GM20431 (cell line): ENCODE results near the gene KRT16.
"Not testable (repeated sequence)": the region's sequence is repeated elsewhere in the genome, so short reads cannot be mapped to it uniquely, and the experiment has no call there.

ENCODE experiments used
- in situ Hi-C: fragments of 300-500 bp; cut with MseI, MboI; formaldehyde crosslinking; loops from one replicate; pipeline ENCODE4 v1.15.0; 2020; ENCODE audit warnings: low sequenced_read_pairs; ENCODE audit not compliant: unreplicated experiment

KRT16 gene

DNA sequence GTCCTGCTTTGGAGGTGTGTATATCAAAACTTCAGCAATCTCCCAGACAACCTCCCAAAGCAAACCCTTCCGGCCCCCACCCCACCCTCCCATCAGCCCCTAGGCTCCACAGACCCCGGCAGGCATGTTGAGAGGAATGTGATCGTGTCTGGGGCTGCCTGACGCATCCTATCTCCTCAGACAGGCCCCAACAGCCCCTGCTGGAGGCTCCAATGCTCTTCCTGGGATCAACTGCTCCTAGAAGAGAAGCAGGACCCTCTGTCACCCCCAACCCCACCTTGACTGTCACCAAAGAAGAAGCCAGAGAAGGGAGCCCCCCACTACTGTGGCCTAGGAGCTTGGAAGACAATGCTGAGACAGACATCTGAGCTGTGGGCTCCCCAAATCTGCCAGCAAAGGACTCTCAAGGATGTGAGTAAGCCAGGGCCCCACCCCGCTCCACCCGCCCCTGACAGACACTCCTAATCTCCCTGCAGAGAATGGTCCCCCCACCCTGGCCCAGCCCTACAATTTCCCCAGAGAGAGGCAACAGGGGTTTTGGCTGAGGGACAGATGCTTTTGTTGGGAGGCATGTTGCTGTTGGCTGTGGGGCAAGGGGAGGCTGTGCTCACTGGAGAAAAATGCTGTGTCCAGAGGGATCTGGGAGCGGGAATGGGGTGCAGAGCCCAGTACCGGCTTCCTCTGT is 24.3 kb downstream of the KRT16 start:
- in situ Hi-C loops, result no loop called here

DNA sequence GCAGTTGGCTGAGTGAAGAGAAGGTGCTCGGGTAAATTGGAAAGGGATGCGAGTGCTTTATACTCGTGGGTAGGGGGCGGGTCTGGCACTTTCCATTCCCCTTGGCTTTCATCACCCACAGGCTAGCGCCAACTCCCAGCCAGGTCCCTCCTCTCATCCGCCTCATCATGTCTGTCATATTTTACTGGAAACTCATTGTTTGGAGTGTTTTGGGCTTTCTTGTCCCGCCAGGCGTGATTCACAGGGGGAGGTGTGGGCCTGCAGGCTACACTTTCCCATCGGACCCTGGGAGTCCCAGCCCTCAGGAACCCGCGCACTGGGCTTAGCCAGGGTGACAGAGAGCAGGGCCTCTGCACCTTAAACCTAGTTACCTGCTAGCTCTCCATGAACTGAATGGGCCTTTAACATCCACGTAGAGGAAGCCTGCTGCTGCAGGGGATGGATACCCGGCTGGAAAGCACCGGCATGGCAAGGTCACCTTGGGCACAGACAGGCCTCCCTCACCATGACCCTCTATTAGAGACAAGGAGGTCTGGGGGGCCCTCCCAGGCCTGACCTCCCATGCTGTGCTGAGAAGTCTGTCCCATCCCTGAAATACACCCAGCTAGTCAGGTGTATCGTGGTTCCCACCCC is 25.6 kb downstream of the KRT16 start, which contains the start of gene KRT14:
Gene KRT14 (minus strand): TSS at position 33 of the 633 bp plus-strand sequence. CDS start 61 bp downstream, outside the sequence.
- in situ Hi-C loops, result no loop called here

DNA sequence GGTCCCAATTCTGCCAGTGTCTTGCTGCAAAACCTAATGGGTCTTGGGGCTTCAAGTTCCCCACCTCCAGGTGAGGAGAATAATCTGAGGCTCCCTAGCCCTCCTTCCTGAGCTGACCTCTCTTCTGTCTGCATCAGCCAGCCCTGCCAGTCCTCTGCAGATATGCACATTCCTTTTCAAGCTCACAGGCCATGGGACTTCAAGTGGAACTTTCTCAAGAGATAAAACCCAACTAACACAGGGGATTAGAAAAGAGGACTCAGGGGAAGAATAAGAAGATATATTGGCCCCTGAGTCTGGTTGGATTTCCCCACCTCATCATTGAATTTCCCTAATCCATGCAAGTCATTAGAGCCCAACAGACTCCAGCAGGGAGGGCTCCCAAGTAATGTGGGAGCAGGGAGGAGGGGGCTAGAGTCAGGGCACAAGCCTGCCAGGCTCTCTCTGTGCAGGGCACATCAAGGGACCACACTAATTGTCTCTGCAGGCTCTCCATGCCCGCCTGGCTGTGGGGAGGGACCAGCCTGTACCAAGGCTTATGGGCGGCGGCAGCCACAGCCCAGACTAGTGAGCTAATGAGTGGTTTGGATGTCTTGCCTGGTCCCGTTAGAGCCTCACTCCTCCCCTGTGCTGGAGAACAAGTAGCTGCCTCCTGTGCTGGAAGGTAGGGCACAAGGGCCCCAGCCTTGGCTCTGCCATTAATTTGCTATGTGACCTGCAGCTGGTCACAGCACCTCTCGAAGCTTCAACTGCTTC is 27.1 kb downstream of the KRT16 start:
- in situ Hi-C loops, result no loop called here

DNA sequence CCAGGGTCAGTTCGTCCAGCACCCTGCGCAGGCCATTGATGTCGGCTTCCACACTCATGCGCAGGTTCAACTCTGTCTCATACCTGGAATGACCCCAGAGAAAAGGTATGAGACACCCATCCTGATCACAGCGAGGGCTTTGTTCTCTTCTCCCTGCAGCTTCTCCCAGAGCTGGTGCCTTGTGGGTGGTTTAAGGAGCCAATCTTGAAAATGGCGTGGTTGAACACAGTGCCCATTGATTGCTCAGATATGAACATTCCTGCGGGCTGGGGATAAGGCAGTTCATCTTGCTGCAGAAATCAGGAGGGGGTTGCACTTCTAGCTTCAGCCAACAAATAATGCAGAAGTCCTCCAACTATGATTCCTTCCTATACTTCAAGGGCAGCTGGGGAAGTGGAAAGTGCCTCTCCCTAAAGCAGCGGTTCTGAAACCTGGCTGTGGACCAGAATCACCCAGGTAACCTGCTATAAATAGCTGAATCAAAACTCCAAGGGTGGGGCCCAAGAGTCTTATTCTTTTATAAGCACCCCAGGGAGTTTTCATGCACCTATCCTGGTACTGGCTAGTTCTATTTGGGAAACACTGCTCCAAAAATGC is 28.1 kb downstream of the KRT16 start:
- in situ Hi-C loops, result not testable (repeated sequence)

DNA sequence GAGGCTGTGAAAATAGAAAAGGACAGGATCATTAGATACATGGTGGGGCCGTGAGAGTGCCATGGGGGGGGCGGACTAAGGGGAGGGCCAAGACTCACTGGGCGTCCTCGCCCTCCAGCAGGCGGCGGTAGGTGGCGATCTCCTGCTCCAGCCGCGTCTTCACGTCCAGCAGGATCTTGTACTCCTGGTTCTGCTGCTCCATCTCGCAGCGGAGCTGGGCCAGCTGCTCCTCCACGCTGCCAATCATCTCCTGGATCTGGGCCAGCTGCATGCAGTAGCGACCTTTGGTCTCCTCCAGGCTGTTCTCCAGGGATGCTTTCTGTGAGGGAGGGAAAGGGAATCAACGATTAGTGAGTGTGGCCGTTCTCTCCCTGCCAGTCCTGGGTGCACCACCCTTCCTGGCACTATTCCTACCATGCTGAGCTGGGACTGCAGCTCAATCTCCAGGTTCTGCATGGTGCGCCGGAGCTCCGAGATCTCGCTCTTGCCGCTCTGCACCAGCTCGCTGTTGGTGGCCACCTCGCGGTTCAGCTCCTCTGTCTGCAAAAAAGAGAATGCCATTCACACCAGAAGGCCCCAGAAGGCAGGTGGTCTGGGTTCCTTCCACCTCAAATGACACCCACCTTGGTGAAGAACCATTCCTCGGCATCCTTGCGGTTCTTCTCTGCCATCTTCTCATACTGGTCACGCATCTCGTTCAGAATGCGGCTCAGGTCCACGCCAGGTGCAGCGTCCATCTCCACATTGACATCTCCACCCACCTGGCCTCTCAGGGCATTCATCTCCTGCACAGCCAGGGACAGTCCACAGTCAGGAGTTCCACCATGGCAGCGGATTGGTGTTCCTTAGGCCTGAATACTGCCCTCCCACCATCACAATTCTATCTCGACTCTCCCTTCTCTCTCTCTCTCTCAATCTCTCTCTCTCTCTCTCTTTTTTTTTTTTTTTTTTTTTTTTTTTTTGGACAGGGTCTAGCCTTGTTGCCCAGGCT is 29.1 kb downstream of the KRT16 start:
- in situ Hi-C loops, result no loop called here

DNA sequence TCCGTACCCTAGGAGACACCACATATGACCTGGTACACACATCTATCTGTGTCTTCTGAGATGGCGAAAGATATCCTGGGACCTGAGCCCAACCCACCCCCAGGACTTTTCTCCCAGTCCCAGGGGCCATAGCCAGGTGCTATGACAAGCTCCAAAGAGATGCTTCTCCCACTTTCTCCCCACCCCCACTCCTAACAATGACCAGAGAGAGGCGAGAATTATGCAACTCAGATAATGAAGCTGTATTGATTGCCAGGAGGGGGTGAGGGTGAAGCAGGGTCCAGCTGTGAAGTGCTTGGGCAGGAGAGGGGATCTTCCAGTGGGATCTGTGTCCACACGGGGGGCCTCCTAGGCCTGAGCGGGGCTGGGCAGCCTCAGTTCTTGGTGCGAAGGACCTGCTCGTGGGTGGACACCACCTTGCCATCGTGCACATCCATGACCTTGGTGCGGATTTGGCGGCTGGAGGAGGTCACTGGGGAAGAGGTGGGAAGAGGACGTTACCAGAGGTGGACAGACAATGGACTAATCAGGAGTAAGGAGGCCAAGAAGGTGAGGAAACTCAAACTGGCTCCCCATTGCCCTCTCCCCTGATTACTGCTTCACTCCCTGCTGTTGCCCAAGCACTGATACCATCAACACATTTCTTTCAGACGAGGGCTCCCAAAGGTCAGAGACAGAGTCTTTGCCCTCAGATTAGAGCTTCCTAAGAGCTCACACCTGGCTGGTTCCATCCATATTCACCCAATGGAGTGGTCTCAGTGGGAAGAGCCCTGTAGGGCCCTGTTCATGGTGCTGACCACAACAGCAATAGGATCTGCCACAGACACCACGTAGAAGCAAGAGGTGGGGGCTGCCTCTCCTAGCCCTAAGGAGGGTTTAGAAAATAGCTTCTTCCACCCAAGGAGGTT is 30.3 kb downstream of the KRT16 start:
- in situ Hi-C loops, result not testable (repeated sequence)

DNA sequence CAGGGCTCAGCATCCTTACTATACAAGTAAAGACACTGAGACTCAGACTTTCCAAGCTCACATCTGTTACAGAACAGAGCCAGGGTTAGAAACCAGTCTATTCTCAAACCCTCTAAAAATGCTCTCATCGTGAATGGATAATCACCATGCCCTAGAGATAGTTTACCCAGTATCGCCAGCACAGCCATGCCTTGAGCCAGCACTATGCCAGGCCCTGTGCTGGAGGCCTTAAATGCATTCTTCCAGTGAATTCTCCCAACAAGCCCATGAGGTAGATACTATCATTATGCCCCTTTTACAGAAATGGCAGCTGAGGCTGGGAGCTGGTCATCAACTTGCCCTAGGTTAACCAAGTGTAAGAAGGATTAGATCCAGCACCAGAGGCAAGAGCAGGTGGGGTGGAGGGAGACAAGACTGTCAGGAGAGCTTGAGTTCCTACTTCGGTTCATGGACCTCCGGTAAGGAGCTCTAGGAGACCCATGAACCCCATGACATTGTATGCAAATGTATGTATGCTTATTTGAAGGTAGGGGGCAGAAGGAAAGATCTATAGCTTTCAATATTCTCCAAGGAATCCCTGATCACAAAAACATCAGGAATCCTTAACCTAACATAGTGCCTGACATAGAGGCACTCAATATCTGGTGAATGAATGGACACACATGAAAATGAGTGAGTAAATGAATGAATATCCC is 31.1 kb downstream of the KRT16 start:
- in situ Hi-C loops, result no loop called here

DNA sequence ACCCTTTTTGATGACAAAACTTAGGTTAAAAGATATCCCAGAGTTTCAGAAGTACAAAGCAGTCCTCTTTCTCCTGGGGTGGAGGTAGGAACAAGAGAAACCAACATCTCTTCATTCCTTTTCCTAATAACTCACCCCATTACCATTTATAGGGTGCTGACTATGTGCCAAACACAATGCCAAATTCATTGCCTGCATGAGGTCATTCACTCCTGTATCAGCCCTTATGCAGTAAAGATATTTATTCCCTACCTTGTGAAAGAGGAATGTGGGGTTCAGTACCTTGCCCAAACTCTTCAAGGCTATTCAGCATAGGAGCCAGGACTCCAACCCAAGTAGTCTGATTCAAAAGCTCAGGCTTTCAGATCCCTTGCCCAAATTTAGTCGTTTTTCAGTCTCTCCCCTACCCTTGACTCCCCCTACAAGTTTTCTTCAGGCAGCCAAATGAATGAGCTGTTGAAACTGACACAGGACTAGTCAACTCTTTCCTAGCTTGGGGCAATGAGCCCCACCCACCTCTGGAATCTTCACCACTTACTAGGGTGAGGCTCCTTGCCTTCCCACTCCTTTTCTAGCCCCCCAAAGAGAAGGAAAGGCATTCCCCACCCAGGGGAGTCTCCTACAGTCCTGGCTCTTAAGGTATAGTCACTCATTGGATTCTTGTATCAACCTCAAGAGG is 31.7 kb downstream of the KRT16 start:
- in situ Hi-C loops, result no loop called here

DNA sequence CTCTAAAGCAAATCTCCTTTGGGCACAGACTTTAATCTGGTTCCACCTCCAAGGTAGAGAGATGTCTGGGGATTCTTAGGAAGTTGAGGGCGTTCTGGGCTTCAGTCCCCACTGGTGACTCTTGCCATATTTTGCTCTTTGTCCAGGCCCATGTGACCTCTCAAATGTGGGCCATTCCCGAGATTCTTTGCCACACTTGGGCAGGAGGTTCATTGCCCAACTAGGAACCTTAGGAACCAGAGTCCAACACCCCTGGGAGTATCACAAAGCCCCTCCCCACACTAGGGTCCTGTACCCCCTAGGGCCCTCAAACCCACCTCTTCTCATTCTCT is 32.4 kb downstream of the KRT16 start:
- in situ Hi-C loops, result no loop called here

DNA sequence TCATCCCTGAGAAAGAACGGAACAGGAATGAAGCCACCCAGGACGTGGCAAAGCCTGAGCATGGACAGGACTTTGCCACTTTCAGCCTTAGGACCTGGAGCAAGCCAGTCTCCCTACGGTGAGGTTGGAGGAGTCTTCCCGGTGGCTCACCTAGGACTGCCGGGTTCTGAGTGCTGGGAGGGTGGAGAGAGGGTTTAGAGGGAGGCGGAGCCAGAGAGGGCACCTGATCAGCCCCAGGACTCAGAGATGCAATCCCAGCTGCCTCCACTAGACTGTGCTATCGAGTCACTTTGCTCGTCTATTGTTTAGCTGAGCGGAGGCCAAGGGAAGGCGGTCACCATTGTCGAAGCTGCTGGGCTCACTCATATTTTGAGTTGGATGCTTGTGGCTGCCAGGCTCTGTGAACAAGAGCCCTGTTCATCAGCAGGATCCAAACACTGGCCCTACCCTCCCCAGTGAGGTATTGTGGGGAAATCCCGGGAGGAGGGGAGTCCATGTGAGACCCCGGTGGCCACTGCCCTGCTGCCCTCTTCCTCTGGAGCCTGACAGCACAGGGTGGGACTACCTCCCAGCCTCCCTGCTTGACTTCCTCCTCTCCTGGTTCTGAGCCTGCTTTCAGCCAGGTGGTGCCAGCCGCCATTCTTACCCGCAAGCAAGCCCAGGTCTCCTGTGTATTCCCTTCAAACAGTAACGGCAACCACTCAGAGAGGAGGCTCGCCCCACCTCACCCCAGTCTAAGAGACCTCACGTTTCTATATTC is 32.9 kb downstream of the KRT16 start:
- in situ Hi-C loops, result no loop called here

DNA sequence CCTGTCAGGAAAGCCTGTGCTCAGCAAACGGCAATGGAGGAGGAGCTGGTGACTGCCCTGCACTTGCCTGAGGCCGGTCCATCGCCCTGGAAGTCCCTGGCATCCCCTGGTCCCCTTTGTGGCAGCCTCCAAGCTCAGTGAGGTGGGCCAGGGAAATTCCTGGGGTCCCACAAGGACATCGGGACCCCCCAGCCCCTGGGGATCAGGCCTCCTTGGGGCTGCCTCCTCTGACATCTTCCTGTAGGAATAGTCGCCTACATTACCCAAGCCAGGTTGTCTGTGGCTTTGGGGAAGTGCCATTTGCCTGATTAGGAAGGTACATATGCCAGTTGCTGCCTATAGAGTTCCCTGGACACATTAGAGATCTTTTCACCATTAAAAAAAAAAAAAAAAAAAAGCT is 33.6 kb downstream of the KRT16 start:
- in situ Hi-C loops, result no loop called here

DNA sequence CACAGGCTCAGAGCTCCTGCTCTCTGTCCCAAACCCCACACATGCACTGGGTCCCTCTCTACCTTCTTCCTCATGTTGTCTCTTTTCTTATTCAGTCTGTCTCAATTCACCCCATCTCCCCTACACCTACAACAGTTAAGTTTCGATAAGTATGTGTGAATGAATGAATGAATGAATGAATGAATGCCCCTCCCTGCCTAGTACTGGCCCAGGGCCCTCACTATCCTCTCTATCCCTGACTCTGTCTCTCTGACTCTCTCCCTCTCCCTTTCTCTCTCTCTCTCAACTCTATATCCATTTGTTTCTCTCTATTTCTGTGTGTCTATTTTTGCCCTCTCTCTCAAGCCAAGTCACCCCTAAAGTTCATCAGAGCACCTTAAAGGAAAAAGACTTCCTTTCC is 34.0 kb downstream of the KRT16 start:
- in situ Hi-C loops, result no loop called here

DNA sequence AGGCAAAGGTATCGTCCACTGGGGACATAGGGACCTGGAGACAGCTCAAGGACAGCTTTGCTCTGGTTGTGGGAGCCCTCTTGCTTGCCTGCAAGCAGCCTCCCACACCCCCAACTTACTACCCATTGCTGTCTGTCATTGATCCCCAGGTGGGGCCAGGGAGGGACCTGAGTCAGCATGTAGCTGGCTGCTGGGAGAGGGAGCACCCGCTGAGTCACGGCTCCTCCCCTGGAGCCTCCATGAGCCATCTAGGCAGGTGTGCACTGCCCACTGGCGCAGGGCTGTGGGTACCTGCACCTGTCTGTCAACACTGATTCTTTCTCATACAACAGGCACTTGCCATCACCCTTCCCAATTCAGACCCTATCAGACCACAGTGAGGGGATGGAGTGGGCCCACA is 35.8 kb downstream of the KRT16 start:
- in situ Hi-C loops, result not testable (repeated sequence)

DNA sequence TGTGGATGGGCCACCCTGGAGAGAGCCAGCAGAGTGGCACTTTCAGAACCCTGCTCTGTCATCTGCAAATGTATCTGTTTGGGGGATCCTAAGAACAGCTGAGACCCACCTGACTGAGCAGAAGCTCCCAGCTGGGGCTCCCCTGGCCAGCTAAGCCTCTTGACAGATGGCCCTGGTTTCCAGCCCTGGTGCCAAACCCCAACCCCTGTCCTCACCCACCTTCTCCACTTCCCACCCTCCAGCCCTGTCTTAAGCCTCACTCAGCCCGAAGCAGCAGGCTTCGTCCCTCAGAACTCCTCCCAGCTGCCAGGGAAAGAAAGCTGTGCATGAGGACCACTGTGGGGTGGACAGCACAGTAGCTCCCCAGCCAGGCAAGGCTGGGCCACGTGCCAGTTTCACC is 37.2 kb downstream of the KRT16 start:
- in situ Hi-C loops, result no loop called here

DNA sequence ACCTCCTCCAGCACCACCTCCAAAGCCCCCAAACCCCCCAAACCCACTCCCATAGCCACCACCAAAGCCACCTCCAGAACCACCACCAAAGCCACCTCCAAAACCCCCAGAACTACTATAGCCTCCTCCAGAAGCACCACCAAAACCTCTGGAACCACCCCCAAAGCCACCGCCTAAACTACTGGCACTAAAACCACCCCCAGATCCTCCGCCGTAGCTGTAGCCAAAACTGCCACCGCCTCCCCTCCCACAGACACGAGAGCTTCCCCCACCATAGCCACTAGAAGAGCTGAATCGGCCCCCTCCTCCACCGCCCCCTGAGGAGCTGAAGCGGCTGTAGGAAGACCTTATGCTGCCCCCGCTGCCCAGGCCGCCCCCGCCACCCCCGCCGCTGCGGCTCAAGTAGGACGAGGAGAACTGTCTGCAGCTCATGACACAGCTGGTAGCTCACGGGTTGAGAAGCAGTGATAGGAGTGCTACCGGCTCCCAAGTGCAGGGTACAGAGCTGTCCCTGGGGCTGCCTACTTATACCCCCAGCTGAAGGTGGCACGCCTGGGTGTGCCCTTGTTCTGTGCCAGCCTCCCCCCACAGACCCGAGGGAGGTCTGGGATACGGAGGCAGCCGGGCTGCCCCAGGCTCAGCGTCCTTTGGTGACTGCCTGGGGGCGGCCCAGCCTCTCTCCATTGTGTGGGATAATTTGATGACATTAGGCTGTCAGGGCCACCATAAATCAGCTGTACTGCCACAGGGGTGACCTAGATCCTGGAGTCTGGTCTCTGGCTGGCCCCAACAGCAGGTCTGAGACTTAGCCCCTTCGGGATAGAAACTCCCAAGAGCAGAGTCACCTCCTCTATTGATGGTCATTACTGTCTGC is 40.8 kb downstream of the KRT16 start, which contains the start of gene KRT9:
Gene KRT9 (minus strand): TSS at position 499 of the 874 bp plus-strand sequence. CDS start 67 bp downstream, at position 432.
- in situ Hi-C loops, result no loop called here

DNA sequence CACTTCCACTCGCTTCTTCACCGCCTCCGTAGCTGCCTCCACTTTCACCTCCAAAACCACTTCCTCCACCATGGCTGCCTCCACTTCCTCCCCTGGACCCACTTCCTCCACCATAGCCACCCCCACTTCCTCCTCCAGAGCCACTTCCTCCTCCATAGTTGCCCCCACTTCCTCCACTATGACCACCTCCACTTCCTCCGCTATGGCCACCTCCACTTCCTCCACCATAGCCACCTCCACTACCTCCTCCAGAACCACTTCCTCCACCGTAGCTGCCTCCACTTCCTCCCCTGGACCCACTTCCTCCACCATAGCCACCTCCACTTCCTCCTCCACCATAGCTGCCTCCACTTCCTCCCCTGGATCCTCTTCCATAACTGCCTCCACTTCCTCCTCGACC is 45.2 kb downstream of the KRT16 start:
- in situ Hi-C loops, result no loop called here
